ENCODE results near the gene CD209. TPM values are rescaled to one million over a fixed set of nuclear protein-coding genes. Genes with fewer than 3 reads are reported as not detected.

CD209 gene
- total RNA-seq, 1 experiment from 2014 or later: not detected

- Histone ChIP-seq H3K9me2 (ENCODE audit: insufficient read depth) (no peaks in the 10 kb centered on the region), H2AFZ (ENCODE audit: low read depth, low read length, poor library complexity, severe bottlenecking) (no peak within 1 kb of the TSS), H3K27ac (ENCODE audit: low read depth, low read length) (no peak within 1 kb of the TSS), H3K79me2 (ENCODE audit: insufficient read depth, low read length) (no peaks in the 10 kb centered on the region), H3K36me3 (ENCODE audit: control insufficient read depth in 1 of 2, insufficient read depth in 2 of 2, low read length in 2 of 2) (no peaks in the 10 kb centered on the region), H3K27me3 (ENCODE audit: insufficient read depth, low read length) (peaks cover 3% of the 10 kb centered on the region; the same call in 1 of the 2 replicates), H3K4me1 (ENCODE audit: control insufficient read depth in 1 of 2, insufficient read depth in 2 of 2, low read length in 2 of 2) (no peaks in the 10 kb centered on the region), H3K9me3 (ENCODE audit: control insufficient read depth in 1 of 2, insufficient read depth in 1 of 2, low read depth in 1 of 2, low read length in 2 of 2) (peaks cover 0 to 7% of the 10 kb centered on the region in 2 experiments; a peak in 2 of 4 replicates), H3K4me2 (ENCODE audit: low read length) (no peak within 1 kb of the TSS), H3K4me3 (replicated peaks in 1 of 2; ENCODE audit: low read depth in 1 of 2, low read length in 2 of 2) (no peak within 1 kb of the TSS), H4K20me1 (ENCODE audit: insufficient read depth) (no peaks in the 10 kb centered on the region), H3K9ac (ENCODE audit: low read length) (no peak within 1 kb of the TSS)
- no TSS peak for BruUV-seq (replicated peaks)
- ChIA-PET RAD21 (ENCODE audit: low non-redundant PET in 1 of 2, low total read pairs in 2 of 2, uncharacterized antibody in 2 of 2, unreplicated experiment in 2 of 2) (no interaction called here), POLR2A (no interaction called here), CTCF (no interaction called here)
- intact Hi-C loops (cut with micrococcal nuclease): no loop called here
- ATAC-seq: no peak
- DNase-seq (ENCODE audit: low read depth, low spot score): no peak
- no peak for TF ChIP-seq TCF7L2 (IDR thresholded peaks at IDR 0.05; ENCODE audit: borderline replicate concordance, extremely low read depth, insufficient read depth, insufficient read length)
- no peak for TF ChIP-seq ZFX (IDR thresholded peaks at IDR 0.05)
- no peak for TF ChIP-seq SIN3A (IDR thresholded peaks at IDR 0.05; ENCODE audit: low read depth)
- no peak for TF ChIP-seq POLR2A (IDR thresholded peaks at IDR 0.05; ENCODE audit: borderline replicate concordance, extremely low read depth, insufficient read depth, insufficient read length)
- TF ChIP-seq EZH2 (IDR thresholded peaks at IDR 0.05): no peak
- TF ChIP-seq JUND (IDR thresholded peaks at IDR 0.05): no peak
- TF ChIP-seq YY1 (IDR thresholded peaks at IDR 0.05; ENCODE audit: extremely low read depth, insufficient replicate concordance, low read depth, low read length): no peak
- no peak for TF ChIP-seq EGR1 (IDR thresholded peaks at IDR 0.05; ENCODE audit: low read depth)
- TF ChIP-seq CBX3 (IDR thresholded peaks at IDR 0.05; ENCODE audit: low read depth): no peak
Observed at GRCh38 chr19:7762719-7763293, 15.5 kb upstream of the CD209 start, which contains the start of gene CLEC4M. Gene CLEC4M (plus strand): TSS chr19:7763243. CDS start chr19:7763267, 24 bp downstream.

GRCh38 chr19:7759156-7759555 is 11.8 kb upstream of the CD209 start:
- CTCF ChIA-PET: no interaction called here
- no peak for ATAC-seq
- Histone ChIP-seq H3K4me1 (ENCODE audit: control insufficient read depth in 1 of 2, insufficient read depth in 2 of 2, low read length in 2 of 2) (no peaks in the 10 kb centered on the region), H3K79me2 (ENCODE audit: insufficient read depth, low read length) (no peaks in the 10 kb centered on the region), H3K9ac (ENCODE audit: low read length) (no peak overlapping the region), H3K4me2 (ENCODE audit: low read length) (no peak overlapping the region), H3K4me3 (replicated peaks in 1 of 2; ENCODE audit: low read depth in 1 of 2, low read length in 2 of 2) (no peak overlapping the region), H3K9me3 (ENCODE audit: control insufficient read depth in 1 of 2, insufficient read depth in 1 of 2, low read depth in 1 of 2, low read length in 2 of 2) (peaks cover 12 to 17% of the 10 kb centered on the region in 2 experiments; a peak in 2 of 4 replicates), H3K27me3 (ENCODE audit: insufficient read depth, low read length) (no peaks in the 10 kb centered on the region), H3K9me2 (ENCODE audit: insufficient read depth) (no peaks in the 10 kb centered on the region), H3K36me3 (ENCODE audit: control insufficient read depth in 1 of 2, insufficient read depth in 2 of 2, low read length in 2 of 2) (no peaks in the 10 kb centered on the region), H3K27ac (ENCODE audit: low read depth, low read length) (no peak overlapping the region), H2AFZ (ENCODE audit: low read depth, low read length, poor library complexity, severe bottlenecking) (no peak overlapping the region), H4K20me1 (ENCODE audit: insufficient read depth) (no peaks in the 10 kb centered on the region)
- TF ChIP-seq TCF7L2 (IDR thresholded peaks at IDR 0.05; ENCODE audit: borderline replicate concordance, extremely low read depth, insufficient read depth, insufficient read length) (no peak), ATF3 (IDR thresholded peaks at IDR 0.05) (no peak), EZH2 (IDR thresholded peaks at IDR 0.05) (no peak), CEBPB (IDR thresholded peaks at IDR 0.05; ENCODE audit: low read depth) (no peak), CTCF (IDR thresholded peaks at IDR 0.05 in 2 of 3, conservative IDR thresholded peaks at IDR 0.05 in 1 of 3; ENCODE audit: borderline replicate concordance in 1 of 3, insufficient read depth in 1 of 3, low read depth in 2 of 3, low read length in 2 of 3) (no peak), JUND (IDR thresholded peaks at IDR 0.05) (no peak), POLR2A (IDR thresholded peaks at IDR 0.05; ENCODE audit: borderline replicate concordance, extremely low read depth, insufficient read depth, insufficient read length) (no peak), ZBTB33 (IDR thresholded peaks at IDR 0.05; ENCODE audit: extremely low read depth, insufficient replicate concordance, low read length) (no peak), FOSL1 (IDR thresholded peaks at IDR 0.05; ENCODE audit: low read depth) (no peak), RAD21 (IDR thresholded peaks at IDR 0.05; ENCODE audit: low read depth) (no peak), CBX3 (IDR thresholded peaks at IDR 0.05; ENCODE audit: low read depth) (no peak), SRF (IDR thresholded peaks at IDR 0.05; ENCODE audit: low read depth) (no peak)
- no peak for DNase-seq (ENCODE audit: low read depth, low spot score)
- BruUV-seq (replicated peaks): no TSS peak
- intact Hi-C loops (cut with micrococcal nuclease): no loop called here
- POLR2A ChIA-PET: no interaction called here
- RAD21 ChIA-PET (ENCODE audit: low non-redundant PET in 1 of 2, low total read pairs in 2 of 2, uncharacterized antibody in 2 of 2, unreplicated experiment in 2 of 2): interaction anchor here in 1 of 2 experiments (0.7 kb wide), 1 partner anchor 537 kb away, joined by 3 read pairs; no protein-coding TSS in a partner anchor

Measured in HCT116 (cell line).